NOMO-1 treated with DMSO at 0.1 percent for 48 hours (cell line): ENCODE measurements around the gene MAPK12.

Experiments
- DNase-seq: peaks from one replicate; lab custom pipeline; 2025; ENCODE audit not compliant: unreplicated experiment; lab: John Stamatoyannopoulos, UW

MAPK12 gene

DNA sequence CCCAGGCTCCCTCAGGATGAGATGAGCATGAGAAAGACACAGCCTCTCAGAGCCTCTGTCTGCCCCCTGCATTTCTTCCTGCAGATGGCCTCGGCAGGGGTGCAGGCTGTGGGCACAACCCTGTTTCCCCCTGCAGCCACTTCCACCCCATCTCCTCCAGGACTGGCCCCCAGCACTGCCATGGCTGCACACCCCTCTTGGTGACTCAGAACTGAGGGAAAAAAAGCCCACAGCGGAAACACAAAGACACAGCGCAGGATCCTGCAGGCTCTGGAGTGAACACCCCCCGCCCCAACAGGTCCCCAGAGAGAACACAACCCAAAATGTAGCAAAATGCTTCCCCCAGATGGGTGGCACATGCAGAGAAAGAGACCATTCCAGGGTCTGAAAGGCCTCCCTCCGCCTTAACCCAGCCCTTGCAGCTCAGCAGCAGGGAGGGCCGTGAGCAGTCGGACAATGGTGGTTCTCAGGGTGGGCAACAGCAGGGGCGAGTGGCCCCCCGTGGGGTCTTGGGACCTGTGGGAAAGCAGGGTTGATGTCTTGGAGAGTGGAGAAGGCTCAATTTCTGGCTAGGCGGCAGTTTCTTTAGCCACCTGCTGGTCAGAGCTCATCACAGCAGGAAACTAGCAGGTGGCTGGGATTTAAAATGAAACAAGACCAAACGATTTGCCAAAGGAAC lies 24.6 kb downstream of the MAPK12 start:
- no peak for DNase-seq

DNA sequence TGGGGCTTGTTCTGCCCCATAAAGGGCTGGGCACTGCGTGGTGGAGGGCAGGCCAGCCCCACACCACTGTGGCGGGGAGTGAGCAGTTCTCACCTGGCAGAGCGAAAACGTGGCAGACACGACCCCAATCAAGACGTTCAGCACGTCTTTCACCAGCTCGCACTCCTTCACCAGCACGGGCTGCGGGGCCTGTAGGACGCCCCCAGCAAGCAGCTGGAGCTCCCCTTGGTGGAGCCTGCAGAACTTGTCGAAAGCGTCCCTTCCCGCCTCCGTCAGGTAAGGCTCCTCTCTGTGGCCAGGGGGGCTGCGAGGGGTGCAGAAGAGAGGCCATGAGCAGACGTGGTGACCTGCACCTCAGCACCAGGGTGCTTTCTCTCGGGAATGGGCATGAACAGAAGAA lies 28.3 kb downstream of the MAPK12 start:
- no peak for DNase-seq

DNA sequence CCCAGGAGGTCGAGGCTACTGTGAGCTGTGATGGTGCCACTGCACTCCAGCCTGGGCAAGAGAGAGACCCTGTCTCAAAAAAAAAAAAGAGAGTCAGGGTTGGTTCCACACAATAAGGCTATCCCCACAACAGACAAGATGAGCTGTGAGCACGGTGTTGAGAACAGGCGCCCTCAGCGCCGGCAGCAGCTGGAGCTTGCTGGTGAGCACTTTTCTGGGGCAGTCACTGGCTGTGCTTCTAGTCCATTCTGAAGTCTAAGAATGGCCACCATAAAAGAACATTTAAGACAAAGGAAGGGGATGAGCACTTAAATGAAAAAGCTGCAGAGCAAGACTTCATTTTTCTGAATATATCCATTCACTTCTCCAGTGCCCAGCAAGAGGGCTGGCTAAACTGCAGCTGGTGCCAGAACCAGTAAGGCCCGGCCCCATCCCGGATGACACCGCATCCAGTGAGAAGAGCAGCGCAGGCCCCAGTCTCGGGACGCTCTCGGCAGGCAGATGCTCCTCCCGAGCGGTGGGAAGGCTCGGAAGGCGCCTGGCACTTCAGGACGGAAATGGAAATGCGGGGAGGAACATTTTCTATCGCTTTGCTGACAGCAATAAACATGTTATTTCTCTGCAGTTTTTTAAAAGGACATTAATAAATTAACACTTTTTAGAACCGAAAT lies 28.9 kb downstream of the MAPK12 start:
- DNase-seq, result no peak

DNA sequence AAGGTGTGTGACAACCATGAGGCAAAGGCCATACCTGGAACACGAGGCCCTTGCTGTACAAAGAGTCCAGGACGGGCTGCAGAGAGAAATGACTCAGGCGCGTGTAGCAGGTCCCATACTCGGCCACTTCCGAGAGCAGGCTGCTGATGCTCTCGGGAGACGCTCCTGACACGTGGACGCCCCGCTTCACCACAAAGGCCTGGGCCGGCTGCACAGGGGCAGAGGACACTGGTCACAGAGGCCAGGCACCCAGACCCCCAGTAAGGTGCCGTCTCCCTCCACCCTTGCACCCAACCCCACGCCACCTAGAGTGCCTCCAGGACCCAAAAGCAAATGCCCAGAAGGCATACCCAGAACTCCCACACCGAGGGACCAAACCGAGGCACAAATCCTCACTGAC lies 32.1 kb downstream of the MAPK12 start:
- no peak for DNase-seq

DNA sequence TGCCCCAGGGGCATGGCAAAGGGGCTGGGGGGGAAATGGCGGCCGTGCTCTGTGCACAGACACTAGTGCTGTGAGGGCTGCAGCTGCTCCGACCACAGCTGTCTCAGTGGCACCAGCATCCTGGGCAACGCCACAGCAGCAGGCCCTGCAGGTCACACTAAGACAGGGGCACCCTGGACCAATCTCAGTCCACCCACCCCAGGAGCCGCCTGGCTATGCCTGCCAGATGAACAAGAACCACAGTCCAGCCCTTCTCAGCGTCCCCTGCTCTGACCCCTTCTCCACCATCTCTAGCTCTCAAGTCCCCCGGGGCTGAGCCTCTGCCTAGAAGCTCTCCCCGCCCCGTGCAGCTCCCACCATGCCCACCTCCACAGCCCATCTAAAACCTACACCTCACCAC lies 33.1 kb downstream of the MAPK12 start:
- no peak for DNase-seq

DNA sequence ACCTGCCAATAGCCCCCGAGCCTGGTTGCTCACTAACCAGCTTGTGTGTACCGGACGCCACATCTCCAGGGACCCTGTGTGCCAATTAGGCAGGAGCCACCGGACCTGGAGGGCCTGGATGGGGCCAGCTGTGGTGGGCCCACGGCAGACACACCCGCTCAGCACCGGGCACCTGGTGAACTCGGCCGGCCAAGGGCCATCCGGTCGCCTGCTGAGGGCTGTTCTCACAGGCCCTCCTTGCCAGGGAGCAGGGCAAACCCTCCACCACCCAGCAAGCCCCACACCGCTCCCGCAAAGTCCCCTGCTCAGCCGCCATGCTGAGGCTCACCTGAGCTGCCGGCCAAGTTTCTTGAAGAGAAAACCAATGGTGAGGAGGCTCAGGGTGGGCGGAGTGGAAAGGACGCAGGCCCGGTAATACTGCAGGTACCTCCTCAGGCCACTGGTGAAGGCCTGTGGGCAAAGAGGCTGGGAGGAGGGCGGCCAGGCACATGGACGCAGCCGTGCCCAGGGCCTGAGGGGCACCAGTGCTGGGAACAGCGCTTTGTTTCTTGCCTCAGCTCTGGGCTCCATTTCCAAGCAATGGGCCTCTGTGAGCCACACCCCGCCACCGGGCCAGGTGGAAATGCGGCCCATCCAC lies 33.8 kb downstream of the MAPK12 start:
- no peak for DNase-seq

DNA sequence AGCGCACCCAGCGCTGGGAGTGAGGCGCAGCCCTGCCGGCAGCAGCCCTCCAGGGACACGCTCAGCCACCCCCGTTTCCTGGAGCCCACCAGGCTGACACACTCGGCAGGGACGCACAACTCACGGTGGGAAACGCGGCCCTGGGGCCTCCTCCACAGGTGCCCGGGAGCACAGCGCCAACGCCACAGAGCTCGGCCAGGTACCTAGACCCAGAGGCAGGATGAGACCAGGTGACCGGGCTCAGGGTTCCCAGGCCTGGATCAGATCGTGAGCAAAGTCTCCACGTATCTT lies 34.7 kb downstream of the MAPK12 start:
- no peak for DNase-seq

DNA sequence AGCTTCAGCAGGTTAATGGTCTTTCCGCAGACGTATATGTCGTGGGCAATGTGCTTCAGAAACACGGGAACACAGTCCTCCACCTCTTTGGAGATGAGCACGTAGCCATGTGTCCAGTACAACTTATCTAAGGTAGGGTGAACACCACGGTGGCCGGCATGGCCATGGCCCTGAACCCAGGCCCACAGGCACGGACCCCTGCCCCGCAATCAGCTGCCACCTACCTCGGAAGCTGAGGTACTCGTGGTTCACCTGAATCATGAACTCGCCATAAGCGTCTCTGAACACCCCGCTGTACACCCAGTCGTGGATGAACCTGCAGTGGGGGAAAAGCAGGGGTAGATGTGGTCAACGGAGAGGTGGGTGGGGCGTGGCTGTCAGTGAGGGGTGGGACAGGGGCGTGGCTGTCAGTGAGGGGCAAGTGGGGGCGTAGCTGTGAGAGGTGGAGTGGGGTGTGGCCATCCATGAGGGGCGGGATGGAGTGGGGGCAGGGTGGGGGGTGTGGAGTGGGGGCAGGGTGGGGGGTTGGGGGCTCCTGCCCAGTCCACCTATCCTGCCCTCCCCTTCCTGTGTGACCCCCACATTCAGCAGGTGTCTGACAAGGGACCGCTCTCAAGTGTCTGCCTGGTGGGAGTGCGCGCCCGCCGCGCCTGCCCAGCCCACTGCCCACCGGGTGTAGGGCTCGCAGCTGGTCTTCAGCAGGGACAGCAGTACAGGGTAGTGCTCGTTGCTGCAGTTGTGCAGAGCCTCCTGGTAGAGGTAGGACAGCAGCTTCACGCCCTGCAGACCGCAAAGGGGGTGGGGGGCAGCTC lies 35.2 kb downstream of the MAPK12 start:
- DNase-seq, result no peak

DNA sequence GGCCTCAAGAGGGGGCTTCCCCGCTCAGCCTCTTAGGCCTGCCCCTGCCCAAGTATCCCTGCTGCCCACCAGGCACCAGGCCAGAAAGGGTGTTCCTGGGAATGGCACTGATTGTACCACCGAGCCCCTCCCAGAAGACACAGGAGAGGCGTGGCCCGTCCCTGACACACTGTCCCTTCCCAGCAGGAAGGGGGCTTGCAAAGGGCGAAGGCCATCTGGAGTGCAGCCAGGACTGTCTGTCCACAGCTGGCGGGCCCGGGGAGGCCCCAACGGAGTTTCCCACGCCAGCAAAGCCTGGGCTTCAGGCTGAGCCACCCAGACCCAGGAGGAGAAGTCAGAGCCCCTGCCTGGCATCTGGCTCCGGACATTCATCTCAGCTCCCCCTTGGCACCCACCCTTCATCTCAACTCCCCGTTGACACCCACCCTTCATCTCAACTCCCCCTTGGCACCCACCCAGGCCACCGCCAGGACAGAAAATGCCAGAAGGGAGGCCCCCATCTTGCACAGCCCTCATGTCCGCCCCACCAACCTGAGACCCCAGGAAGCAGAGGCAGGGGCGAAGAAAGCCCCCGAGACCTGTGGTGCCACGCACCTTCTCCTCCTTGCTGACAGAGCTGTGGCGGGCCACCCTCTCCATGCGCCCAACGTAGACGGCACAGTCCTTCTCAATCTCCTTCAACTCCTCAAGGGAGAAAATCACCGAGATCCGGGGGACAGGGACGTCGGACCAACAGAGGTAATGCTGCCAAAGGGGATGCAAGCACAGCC lies 36.1 kb downstream of the MAPK12 start:
- DNase-seq, result no peak

DNA sequence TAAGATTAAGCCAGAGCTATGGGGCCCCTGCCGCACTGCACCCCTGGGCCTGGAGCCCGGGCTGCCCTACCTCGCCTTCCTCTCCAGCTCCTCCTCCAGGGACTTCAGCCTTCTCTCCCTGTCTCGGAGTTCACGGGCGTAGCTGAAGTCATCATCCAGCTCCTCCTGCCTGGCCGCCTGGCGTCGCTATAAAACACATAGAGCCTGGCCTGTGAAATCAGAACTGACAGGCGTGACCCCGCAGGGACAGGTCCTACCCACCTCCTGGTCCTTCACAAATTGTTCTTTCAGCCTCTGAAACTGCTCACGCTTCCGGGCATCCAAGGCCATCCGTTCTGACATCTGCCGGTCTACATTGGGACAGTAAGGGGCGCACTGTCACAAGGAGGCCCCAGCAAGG lies 37.4 kb downstream of the MAPK12 start:
- DNase-seq, result no peak

DNA sequence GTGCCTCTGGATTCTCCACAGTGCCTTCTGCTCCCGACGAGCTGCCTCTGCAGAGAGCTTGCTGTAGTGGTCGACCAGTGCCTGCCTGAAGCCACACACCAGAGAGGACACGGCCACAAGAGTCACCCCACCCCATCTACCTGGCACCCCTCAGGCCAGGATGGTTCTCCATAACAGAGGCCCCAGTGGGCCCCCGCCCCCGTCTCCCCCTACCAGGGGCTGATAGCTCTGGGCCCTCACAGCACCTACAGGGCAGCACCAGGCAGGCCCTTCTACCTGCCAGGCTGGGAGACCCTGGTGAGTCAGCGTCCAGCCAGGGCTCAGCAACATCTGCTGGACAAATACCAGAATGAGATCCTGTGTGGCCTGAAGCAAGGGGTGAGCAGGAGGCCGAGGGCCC lies 39.0 kb downstream of the MAPK12 start:
- no peak for DNase-seq

DNA sequence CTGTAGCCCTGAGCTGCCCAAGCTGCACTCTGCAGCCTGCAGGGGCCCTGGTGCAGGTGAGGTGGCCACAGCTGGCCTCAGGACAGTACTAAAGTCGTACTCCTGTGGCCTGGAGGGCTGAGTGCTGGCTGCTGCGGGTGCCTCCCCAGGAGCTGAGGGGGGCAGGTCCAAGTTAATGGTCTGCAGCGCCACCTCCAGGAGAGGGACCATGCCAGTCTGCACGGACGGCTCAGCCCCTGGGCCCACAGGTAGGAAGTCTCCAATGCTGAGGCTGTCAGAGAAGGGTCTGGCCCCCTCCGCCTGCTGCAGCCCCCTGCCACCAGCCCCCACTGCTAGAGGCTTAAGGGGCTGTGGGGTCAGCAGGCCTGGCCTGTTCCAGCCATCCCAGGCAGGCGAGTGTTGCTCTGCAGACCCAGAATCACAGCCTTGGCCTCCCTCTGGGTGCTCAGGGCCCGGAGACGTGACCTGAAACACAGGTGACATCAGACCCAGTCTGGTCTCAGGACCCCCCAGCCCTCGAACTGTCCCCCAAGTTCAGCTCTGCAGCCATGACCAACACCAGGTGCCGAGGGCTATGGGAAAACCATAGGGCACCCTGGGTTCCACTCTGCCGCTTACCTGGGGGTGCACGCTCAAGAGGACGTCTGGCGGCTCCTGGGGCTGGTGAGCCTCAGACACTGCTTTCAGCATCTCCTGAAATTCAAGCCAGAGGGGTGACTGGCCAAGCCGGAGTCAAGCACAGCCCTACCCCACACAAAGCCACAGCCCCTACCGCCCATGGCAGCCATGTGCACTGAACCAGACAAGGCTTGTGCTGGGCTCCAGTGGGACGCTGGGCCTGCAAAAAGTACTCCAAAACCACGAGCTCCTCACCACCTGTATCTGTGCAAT lies 39.8 kb downstream of the MAPK12 start:
- no peak for DNase-seq

DNA sequence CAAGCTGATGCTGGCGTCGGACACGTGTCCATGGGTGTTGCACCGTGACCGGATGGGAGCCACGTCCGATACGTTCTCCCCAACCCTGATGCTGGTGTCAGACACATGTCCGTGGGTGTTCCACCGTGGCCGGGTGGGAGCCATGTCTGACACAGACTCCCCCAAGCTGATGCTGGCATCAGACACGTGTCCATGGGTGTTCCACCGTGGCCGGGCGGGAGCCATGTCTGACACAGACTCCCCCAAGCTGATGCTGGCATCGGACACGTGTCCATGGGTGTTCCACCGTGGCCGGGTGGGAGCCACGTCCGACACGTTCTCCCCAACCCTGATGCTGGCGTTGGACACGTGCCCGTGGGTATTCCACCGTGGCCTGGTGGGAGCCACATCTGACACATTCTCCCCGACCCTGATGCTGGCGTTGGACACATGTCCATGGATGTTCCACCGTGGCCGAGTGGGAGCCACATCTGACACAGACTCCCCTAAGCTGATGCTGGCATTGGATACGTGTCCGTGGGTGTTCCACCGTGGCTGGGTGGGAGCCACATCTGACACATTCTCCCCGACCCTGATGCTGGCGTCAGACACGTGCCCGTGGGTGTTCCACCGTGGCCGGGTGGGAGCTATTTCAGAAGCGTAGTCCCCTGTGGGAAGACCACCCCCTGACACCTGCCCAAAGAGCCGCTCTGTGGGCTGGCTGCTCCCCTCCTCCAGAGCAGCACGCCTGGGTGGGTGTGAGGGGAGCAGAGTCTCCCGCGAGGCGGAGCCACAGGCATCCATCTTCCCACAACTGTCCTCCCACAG lies 40.7 kb downstream of the MAPK12 start:
- no peak for DNase-seq

DNA sequence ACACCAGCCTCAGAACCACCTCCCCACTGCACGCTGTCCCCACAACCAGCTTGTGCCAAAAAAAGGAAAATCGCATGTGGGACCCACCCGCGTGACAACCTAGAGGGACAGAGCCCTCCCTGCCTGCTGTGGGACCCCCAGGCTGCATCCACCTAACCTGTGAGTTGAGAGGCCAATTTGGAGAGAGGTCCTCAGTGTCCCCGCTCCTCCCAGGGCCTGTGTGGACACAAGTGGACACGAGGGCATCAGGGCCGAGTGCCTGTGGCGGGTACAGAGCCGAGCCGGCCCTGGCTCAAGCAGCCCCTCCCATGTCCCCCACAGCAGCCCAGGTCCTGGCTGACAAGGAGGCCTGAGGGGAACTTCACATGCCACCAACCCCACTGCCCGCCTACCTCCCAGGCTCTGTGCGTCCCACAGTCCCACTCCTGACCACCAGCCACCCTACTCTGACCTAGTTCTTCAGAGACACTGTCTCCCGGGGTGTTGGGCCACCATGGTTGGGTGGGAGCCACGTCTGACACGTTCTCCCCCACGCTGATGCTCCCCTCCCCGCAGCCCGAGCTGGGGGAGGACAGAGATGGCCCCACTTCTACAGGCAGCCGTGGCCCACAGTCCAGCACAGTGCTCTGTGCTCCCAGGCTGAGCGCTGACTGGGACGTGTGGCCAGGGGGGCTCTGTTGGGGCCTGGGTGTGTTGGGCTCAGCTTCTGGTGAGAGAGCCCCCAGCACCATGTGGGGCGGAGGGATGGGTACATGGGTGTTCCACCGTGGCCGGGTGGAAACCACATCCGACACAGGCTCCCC lies 41.5 kb downstream of the MAPK12 start:
- no peak for DNase-seq

DNA sequence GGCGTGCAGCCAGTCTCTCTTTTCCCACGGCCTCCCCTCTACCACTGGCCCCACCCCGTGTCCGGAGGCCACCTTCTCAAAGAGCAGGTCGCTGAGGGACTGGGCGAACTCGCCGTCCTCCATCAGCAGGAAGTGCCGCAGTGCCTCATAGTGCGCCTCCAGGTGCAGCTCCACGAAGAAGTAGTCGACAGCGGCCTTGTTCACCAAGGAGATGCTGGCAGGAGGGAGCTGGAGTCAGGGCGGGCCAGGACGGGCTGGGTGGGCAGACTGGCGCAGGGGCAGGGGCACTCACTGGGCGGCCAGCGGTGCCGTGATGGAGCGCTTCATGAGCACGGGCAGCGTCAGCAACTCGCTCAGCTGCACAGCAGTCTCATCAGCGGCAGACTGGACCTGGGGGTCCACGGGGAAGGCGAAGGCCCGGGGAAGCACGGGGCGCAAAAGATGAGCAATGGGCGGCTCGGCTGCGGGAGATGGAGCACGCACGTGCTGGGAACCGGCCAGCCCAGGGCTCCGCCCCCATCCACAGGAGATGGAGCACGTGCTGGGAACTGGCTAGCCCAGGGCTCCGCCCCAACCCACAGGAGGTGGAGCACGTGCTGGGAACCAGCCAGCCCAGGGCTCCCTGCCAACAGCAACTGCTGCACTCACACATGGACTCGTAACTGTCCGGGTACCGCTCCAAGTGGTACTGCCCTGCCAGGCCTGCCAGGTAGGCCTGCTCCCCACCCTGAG lies 42.3 kb downstream of the MAPK12 start:
- no peak for DNase-seq

DNA sequence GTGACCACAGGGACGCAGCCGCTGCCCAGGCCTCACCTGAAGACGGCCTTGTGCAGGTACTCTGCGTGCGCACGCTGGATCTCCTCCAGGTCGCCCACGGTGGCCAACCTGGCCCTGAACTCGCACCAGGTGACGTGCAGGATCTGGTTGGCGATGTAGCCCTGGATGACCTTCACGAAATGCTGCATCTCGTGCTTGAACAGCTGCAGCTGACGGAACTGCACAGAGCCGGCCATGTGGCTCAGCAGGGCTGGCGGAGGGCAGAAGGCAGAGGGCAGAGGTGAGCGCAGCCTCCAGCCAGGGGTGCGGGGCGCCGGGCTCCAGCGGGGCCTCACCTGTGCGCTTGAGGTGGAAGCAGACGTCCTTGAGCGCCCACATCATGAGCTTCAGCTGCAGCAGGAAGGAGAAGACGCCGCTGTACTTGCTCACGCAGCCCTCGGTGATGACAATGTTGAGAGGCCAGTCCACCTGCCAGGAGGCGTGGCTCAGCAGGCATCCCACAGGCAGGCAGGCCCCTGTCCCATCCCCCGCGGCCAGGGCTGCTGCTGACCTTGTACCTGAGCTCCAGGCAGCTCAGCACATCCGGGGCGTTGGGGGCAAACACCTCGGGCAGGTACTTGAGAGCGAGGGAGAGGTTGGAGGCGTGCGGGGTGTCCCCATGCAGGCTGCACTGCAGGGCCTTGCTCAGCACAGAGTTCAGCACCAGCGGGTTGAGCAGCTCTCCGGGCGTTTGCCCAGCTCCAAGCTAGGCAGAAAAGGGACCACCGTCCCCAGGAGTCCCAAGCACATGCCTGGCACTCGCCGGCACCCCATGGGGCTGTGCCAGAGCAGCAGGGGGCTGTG lies 43.1 kb downstream of the MAPK12 start:
- DNase-seq, result no peak

DNA sequence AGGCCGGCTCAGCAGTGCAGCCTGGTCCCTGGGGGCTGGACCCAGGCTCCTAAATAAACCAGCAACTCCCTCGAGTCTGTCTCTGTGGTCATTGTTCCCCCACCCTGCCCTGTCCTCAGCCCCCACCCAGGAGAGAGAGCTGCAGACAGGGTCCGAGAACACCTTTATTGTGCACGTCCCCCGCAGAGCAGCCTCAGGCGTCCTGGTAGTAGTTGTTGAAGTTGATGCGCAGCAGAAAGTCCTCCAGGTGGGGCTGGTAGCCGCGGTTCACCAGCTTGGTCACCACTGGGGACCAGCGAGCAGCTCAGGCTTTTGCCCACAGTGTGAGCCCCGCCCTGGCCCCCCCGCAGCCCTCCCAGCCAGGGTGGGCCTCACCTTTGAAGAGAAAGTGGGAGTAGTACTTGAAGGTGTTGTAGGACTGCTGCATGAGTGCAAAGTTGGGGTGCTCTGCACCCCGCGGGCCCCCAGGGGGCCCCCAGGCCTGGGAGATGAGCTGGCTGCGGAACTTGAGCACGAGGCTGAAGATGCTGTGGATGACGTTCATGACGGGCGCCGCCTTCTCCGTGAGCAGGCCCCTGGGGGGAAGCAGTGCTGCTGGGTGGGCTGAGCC lies 43.8 kb downstream of the MAPK12 start:
- no peak for DNase-seq
